UCSD-AML1 (cell line): ENCODE data around the gene TBC1D12.
"Not testable (repeated sequence)": the region's sequence is repeated elsewhere in the genome, so short reads cannot be mapped to it uniquely, and the experiment has no call there.

Source experiments
- DNase-seq: peaks from one replicate; lab custom pipeline; 2025; ENCODE audit not compliant: unreplicated experiment; lab: John Stamatoyannopoulos, UW

TBC1D12 gene

GRCh38 chr10:94533027-94533426 is 130.7 kb downstream of the TBC1D12 start:
- DNase-seq = no peak

GRCh38 chr10:94542282-94542681 is 139.9 kb downstream of the TBC1D12 start:
- DNase-seq = not testable (repeated sequence)

DNA sequence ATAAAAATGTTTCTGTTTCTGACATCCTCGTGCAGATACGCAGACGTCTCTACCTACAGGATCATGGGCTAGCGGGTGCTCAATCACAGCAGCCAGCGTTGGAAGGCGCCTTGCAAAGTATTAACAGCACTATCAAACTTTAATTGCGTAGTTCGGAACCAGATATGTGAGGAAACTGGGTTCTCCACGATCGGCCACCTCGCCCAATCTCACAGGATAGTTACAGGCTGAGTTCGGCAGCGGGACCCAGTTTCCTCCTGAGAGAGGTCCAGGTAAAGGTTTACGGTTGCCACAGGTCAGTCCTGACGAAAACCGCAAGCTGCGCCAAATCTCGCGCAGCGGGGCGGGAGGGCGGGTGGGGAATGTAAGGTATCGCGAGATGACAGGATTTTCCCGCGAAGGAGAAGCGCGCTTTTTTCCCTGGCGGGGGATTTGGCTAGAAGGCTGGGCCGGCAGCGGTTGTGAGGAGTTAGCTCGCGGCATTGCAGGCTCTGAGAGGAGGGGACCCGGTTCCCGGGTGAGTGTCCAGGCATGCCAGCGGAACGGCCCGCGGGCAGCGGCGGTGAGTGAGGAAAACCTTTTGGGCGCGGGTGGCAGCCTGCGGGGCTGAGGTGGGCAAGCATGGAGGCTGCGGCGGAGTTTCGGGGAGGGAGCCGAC is 143.2 kb downstream of the TBC1D12 start, which contains the start of gene HELLS:
HELLS (plus strand) TSS at position 398 of the 658 bp plus-strand sequence; CDS start at position 532, 134 bp downstream.
- DNase-seq = peak; percentile 70

DNA sequence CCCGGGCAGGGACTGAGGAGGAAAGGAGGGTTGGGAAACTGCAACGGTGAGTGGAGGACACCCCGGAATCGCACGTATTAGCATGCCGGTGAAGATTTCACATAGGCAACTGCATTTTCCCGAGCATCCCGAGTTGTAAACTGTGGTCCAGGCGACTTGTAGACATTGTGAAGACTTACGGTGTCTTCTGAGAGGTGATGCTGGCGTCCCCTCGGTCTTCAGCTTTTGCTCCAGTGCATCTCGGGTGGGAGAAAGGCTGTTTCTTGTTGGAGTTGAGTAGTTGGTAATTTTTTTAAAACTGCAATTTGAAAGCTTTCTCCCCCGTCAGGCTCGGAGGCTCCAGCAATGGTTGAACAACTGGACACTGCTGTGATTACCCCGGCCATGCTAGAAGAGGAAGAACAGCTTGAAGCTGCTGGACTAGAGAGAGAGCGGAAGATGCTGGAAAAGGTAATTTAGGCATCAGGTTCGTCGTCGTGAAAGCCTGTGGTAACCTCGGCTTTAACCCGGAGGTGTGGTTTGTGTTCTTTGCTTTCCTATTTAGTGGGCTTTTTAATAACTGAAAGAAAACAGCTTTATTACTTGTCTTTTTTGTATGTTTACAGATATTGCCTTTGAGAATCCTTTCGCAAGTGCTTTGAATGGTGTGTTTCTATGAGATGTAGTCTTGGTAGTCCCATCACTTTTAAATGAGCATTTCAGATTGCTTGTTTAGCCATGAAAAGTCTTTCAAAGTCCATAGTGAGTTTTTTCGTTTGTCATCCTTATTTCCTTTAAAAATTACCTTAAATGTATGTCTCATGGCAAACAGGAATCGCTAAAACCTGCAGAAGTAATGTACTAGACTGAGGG is 143.9 kb downstream of the TBC1D12 start:
- no peak for DNase-seq

DNA sequence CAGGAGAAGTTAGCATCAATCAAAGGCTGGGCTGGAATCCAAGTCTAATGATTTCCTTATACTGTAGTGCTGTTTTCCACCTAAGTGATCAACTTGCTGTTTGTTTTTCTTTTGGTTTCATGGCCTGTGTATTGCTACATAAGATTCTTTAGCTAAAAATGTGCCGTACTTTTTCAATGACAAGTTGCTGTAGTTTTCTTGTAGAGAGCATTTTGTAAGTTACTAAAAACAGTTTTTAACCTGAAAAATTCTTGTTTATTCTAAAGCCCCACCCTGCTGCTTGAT is 144.5 kb downstream of the TBC1D12 start:
- DNase-seq = no peak

DNA sequence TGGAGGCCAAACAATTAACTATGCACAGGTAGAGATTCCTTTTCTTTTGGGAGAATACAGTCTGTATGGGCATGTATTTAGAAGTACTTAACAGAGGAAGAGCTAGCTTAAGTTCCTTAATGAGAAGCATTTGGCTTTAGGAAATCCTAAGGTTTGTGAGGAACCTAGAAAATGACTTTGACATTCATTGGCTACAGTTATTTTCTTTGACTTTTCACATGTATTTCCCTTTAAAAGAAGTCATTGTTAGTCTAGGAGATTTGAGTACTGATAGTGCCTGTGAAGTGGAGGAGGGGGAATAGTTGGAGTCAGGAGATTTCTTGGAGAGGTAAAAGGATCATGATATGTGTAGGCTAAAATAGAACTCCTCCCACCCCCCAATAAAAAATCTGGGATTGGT is 146.9 kb downstream of the TBC1D12 start:
- DNase-seq = no peak

DNA sequence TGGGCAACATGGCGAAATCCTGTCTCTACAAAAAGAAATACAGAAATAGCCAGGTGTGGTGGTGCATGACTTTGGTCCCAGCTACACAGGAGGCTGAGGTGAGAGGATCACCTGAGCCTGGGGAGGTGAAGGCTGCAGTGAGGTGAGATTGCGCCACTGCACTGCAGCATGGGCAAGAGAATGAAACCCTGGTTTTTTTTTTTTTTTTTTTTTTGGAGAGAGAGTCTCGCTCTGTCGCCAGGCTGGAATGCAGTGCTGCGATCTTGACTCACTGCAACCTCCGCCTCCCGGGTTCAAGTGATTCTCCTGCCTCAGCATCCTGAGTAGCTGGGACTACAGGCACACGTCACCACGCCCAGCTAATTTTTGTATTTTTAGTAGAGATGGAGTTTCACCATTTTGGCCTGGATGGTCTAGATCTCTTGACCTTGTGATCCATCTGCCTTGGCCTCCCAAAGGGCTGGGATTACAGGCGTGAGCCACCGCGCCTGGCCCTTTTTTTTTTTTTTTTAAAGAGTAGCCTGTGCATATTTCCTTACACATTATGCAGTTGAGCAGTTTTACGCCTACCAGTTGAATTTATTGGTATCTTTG is 165.5 kb downstream of the TBC1D12 start:
- not testable (repeated sequence) for DNase-seq

DNA sequence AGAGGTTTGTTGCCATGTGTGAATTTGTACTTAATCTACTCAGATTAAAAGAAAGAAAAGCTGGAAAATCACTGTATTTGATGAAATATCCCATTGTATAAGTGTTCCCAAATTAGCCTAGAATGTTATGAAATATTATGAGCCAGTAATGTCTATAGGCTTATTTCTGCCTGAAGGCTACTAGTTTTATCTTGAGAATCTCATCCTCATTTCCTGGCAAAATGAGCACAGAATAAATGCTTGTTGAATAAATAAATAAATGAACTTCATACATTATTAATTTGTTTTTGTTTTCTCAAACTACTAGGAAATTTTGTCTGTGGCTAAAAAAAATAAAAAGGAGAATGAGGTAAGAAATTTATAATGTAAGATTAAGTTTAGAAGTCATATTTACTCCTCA is 168.7 kb downstream of the TBC1D12 start:
- DNase-seq = no peak

DNA sequence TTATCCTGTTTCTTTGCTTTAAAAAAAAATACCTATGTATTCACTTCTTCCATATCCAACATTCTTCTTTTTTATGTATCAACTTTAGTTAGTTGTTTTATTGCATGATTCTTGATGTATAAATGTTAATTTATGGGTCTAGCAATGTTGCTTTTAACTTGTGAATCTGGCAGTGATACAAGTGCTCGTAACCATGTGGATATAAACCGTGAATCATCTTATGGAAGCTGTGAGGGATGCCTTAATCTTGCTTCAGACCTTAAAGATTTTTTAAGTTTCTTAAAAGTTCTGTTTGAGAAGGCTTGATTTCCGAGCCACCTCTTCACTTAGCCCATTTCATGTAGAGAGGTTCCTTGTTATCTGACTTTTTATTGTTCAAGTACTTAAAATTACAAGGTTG is 169.2 kb downstream of the TBC1D12 start:
- no peak for DNase-seq

DNA sequence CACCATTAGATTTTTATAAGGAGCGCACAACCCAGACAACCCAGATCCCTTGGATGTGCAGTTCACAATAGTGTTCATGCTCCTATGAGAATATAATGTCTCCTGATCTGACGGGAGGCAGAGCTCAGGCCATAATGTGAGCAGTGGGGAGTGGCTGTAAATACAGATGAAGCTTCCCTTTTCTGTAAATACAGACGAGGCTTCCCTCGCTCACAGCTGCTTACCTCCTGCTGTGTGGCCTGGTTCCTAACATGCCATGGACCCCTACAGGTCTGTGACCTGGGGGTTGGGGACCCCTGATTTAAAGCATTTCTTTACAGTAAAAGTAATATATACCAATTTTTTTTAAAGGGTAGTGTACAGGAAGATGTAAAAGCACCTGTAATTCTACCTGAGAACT is 176.4 kb downstream of the TBC1D12 start:
- DNase-seq = no peak

- no peak for DNase-seq
Observed at GRCh38 chr10:94583124-94583523, 180.8 kb downstream of the TBC1D12 start.
